NCI-H2081 (cell line): Measurements from ENCODE around the gene GARIN5A.

Source experiments
- DNase-seq, 2 experiments: peaks; one replicate each; lab custom pipeline; 2025; lab: John Stamatoyannopoulos, UW

GARIN5A gene

DNA sequence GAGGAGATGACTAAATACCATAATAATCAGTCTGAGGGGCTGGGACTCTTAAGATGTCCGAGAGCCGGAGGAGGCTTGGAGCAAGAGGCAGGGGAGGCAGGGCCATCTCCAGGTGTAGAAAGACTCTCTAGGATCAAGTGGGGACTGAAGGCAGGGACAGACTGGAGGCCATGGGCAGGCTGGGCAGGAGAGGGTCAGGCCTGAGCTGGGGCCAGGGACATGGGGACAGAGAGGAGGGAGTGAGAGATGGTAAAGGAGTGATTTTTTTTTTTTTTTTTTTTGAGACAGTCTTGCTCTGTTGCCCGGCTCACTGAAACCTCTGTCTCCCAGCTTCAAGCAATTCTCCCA is 32.2 kb upstream of the GARIN5A start:
- no peak for DNase-seq

- no peak for DNase-seq
These were observed 30.7 kb upstream of the GARIN5A start for GRCh38 chr19:50507376-50507775.

- DNase-seq = no peak
These were observed 30.1 kb upstream of the GARIN5A start for GRCh38 chr19:50506700-50507099.

DNA sequence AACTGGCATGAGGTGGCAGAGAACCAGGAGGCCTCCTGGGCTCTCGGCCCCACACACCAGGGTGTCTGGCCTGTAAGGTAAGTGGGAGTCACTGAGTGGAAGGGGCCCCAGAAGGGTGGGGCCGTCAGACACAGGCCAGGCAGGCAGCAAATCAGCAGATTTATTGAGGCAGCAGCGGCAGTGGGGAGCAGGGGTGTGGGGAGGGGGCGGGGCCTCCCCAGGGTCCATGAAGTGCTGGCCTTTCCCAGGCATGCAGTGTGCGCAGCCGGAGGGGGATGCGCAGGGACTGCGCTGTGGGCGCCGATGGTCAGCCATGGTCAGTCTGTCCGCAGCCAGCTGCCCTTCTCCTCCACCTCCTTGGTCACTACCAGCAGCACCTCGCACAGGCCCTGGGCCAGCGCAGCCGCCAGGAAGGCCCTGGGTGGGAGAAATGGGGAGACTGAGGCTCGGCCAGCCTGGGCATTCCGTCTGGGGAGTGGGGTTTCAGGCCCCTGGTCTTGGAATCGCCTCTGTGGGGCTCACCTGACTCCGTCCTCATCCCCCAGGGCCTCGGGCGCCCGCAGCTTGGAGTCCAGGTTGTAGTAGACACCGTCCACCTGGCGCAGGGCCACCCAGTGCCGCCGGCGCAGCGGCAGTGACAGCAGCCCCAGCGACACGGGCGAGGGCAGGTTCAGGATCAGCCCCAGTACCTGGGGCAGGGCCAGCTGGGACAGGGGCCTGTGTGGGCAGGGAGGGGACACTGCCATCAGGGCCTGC is 29.4 kb upstream of the GARIN5A start:
- no peak for DNase-seq

- no peak for DNase-seq
These were observed 25.2 kb upstream of the GARIN5A start for GRCh38 chr19:50501568-50502475.

DNA sequence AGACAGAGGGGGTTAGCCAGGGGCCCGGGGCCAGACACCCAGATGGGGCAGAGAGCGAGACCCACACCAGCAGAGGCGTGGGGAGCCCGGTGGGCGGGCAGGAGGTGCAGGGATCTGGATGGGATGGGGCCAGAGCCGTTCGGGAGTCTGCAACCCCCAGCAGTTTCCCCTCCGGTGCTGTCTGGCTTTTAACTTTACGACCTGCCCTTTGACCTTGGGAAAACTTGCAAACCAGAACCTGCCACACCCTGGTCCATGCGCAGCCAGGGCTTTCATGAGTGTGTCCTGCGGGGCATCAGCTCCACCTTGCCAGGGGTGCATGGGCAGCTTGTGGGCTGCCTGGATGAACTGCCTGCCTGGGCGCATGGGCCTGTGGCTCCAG is 24.5 kb upstream of the GARIN5A start:
- no peak for DNase-seq

DNA sequence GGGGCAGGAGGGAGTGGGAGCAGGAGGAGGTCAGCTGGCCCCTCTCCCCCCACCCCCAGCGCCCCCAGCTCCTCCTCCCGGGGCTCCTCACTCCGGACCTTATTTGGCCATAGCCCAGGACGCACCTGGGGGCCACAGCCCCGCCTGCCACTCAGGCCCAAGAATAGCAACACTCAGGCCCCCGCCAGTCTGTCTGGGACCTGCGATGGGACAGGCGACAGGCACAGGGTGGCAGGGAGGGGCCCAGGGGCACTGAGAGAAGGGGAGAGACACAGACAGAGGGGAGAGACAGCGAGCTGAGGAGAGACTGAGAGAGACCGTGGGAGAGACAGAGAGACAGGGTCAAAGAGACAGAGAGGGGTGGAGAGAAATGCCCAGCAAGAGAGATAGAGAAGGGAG is 24.1 kb upstream of the GARIN5A start:
- no peak for DNase-seq

DNA sequence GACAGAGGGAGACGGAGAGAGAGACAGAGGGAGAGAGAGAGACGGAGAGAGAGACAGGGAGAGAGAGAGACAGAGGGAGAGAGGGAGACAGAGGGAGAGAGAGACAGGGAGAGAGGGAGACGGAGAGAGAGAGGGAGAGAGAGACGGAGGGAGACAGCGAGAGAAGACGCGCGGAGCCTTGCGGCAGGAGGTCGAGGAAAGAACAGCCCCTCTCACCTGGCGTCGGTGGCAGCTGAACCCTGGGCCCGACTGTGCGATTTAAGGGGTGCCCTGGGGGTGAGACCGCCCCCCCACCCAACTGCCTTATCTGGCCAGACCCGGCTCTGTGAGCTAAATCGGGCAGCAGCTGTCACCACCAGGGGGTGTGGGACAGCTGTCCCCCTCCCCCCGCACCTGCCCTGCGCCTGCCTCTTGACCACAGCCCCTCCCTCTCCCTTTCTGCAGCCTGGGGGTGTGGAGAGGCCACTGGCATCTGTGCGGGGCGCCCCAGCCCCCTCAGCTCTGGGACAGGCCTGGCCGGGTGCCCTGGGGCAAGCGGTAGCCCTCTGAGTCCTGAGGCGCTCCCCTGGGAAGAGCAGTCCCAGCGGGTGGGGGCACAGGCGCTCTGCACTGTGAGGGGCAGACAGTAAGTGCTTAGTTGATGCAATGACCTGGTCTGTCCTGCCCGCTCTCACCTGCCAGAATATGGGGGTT is 23.6 kb upstream of the GARIN5A start:
- DNase-seq = peak; percentile 16 to 28

DNA sequence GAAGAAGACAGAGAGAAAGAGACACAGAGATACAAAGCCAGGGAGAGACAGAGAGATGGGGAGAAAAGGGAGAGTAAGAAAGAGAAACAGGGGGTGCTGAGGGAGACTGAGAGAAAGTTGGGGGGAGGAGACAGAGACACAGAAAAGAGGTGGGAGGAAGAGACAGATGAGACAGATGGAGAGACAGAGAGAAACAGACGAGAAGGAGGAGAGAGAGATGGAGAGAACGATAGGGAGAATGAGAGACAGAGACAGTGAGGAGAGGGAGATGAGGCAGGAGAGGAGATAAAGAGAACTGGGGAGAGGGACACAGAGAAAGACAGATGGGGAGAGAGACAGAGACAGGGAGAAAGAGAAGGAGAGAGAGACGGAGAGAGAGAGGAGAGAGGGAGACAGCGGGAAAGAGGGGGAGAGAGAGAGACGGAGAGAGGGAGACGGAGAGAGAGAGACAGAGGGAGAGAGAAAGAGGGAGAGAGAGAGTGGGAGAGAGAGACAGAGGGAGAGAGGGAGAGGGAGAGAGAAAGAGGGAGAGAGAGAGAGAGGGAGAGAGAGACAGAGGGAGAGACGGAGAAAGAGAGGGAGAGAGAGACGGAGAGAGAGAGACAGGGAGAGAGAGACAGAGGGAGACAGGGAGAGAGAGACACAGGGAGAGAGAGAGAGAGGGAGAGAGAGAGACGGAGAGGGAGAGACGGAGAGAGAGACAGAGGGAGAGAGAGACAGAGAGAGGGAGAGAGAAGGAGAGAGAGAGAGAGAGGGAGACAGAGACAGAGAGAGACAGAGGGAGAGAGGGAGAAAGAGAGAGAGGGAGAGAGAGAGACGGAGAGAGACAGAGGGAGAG is 21.8 kb upstream of the GARIN5A start:
- DNase-seq = no peak

DNA sequence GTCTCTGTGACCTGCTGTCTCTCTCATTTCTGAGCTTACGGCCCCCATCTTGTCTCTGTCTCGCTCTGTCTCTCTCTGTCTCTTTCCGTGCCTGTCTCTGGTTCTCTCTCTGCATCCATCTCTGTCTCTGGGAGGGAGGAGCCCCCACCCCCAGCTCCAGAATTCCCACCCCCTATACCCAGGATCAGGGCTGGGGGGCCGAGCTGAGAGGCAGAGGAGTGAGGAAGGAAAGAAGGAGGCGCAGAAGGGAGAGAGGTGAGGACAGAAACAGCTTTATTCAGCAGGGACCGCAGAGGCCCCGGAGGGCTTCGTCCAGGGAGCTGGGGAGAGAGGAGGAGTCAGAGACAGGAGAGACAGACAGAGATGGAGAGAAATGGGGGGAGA is 20.4 kb upstream of the GARIN5A start:
- DNase-seq = no peak

GRCh38 chr19:50496189-50497021 is 19.8 kb upstream of the GARIN5A start:
- no peak for DNase-seq

- DNase-seq = no peak
These were observed 18.4 kb upstream of the GARIN5A start for GRCh38 chr19:50495020-50495531.

GRCh38 chr19:50494186-50495019 is 17.8 kb upstream of the GARIN5A start:
- no peak for DNase-seq

- DNase-seq = no peak
These were observed 16.5 kb upstream of the GARIN5A start for GRCh38 chr19:50493171-50493570.

- no peak for DNase-seq
These were observed 15.8 kb upstream of the GARIN5A start for GRCh38 chr19:50492303-50493052.

- DNase-seq = no peak
These were observed 14.4 kb upstream of the GARIN5A start for GRCh38 chr19:50490991-50491472.

GRCh38 chr19:50490411-50490811 is 13.8 kb upstream of the GARIN5A start:
- no peak for DNase-seq

DNA sequence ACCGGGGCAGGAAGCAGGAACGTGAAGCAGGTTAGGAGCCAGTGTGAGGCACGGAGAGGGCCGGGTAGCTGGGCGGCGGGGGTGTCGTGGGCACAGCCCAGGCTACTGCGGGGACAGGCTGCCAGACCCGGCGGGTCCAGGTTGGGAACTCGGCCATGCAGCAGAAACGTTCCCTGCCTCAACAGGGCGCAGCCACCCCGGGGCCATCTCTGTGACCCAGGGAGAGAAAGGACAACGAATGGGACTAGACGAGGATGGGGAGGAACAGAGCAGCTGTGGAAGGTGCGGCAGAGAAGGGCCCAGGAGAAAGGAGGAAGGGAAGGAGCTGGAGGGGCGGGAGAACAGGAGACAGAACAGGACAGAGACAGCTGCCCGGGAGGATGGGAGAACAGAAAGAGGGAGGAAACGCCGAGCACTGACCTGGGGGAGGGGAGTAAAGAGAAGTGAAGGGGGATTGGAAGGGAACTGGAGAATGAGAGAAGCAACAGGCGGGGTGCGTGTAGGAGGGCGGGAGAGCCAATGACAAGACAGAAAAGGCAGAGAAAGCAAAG is 12.9 kb upstream of the GARIN5A start:
- no peak for DNase-seq
